GM12801 (cell line): ENCODE data around the gene KCNQ2.

ENCODE experiments used
- CTCF ChIP-seq: IDR thresholded peaks from one replicate; pipeline ENCODE4 v1.5.1; 2011; ENCODE audit warnings: control low read depth; ENCODE audit not compliant: insufficient read length; ENCODE audit errors: extremely low read depth

KCNQ2 gene

GRCh38 chr20:63484651-63485403, 12.4 kb upstream of the KCNQ2 start:
- TF ChIP-seq CTCF: no peak

- no peak for TF ChIP-seq CTCF
These were observed 11.8 kb upstream of the KCNQ2 start for GRCh38 chr20:63484236-63484635.

- TF ChIP-seq CTCF: no peak
These were observed 11.4 kb upstream of the KCNQ2 start for GRCh38 chr20:63483834-63484233.

- no peak for TF ChIP-seq CTCF
These were observed 9.6 kb upstream of the KCNQ2 start for GRCh38 chr20:63482021-63482587.

DNA sequence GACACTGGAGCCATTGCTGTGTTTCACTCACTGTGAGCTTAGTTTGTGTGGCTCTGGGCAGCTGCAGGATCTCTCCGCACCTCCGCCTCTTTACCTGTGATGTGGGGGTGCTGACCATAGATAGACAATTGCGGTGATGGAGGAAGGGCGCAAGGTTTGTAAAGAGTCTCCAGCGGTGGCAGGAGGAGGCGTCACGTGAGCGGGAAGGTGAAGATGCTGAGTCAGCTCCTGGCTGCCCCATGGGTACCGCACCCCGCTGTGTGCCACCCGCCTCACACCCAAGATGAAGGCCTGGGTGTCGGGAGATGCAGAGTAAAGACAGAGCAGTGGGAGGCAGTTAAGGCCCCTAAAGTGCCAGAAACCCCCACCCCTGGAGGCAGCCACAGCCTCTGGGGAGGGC, 9.0 kb upstream of the KCNQ2 start:
- TF ChIP-seq CTCF: no peak

DNA sequence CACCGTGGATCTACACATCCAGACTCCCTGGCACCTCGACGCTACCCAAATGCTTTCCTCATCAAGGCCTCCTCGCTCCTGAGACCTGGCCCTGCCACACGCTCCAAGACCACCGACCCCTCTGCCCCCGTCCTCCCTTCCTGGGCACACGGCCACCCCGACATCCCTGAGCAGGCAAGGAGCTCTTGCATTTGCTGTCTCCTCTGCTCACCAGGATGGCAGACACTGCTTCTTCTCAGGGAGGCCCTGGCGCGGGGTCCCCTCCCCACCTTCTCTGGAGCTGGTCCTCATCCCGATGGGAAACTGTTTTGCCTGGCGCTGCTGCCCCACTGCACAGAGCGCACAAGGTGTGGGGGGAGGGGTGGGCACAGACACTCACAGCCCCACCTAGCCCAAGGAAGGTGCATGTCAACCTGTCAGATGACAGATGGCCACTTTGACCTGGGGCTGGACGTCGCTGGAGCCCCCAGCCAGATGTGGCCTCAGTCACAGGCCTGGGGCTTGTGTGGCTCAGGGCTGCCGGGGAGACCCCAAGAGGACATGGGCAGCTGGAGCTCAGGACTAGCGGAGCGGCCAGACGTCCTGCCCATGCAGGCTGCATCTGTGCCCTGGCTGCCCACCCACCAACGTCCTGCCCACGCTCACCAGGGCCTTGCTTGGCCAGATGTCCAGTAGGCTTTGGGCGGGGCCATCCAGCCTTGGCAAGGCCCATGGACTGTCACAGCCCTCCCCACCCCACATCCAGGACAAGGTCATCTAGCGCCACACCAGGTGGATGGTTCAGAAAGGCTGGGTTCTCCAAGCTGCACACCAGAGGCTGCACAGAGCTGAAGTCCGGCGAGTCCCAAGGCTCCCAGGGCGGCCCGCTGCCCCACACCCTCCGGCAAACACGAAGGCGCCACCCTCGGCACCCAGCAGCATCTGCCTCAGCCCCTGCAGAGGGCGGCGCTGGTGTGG, 6.2 kb upstream of the KCNQ2 start:
- no peak for TF ChIP-seq CTCF

DNA sequence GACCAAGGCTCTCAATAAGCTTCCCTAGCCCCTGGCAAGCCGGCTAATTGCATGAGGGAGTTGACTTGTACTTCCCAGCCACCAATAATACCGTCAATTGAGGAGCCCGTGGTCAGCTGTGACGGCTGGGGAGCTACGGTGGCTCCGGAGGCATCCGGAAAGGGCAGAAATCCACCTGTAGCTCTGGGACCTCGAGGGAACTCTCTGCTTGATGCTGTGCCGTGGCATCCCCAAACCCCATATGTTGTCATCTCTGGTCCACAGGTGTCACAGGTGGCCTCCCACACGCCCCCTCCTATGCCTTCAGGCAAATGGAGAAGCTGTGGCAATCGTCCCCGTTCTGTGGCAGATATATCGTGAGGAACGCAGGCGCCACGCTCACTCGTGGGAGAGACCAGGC, 5.5 kb upstream of the KCNQ2 start:
- no peak for TF ChIP-seq CTCF
